Activated CD4-positive, alpha-beta T cell treated with anti-CD3 and anti-CD28 coated beads for 36 hours (primary cell): ENCODE measurements around the gene CHMP1A. TPM values are rescaled to one million over a fixed set of nuclear protein-coding genes. Genes with fewer than 3 reads are reported as not detected.

Source experiments
- ATAC-seq: fragments of 200-7000 bp; cut with Tn5 transposase; one replicate; pipeline ENCODE4 v1.10.0; 2021; ENCODE audit warnings: mild to moderate bottlenecking, moderate library complexity
- CTCF ChIA-PET: fragments of 350-600 bp; sonication (Branson Sonifier 250); formaldehyde crosslinking; loops from one replicate; lab custom pipeline; 2021; ENCODE audit warnings: antibody characterized with exemption; lab: Charles Lee
- POLR2A ChIA-PET: fragments of 350-600 bp; sonication (Branson Sonifier 250); formaldehyde crosslinking; loops from one replicate; lab custom pipeline; 2021; ENCODE audit warnings: antibody characterized with exemption, inconsistent platforms; lab: Charles Lee
- DNase-seq: peaks from one replicate; pipeline ENCODE4 v3.0.0-alpha.2; 2020
- H3K27ac Mint-ChIP-seq: one replicate; pipeline ENCODE4 v1.8.0; 2021; ENCODE audit warnings: mixed read lengths
- H3K27me3 Mint-ChIP-seq: one replicate; pipeline ENCODE4 v1.8.0; 2021; ENCODE audit warnings: mixed read lengths
- H3K36me3 Mint-ChIP-seq: one replicate; pipeline ENCODE4 v1.8.0; 2021; ENCODE audit warnings: low read depth, mixed read lengths
- H3K4me1 Mint-ChIP-seq: one replicate; pipeline ENCODE4 v1.8.0; 2021; ENCODE audit warnings: mixed read lengths
- H3K4me3 Mint-ChIP-seq: one replicate; pipeline ENCODE4 v1.8.0; 2021; ENCODE audit warnings: mild to moderate bottlenecking, moderate library complexity, mixed read lengths
- H3K9me3 Mint-ChIP-seq: one replicate; pipeline ENCODE4 v1.8.0; 2021; ENCODE audit warnings: low read depth, mixed read lengths
- intact Hi-C, 2 experiments: fragments of 100-400 bp; cut with DNase I in 1 of 2; cut with micrococcal nuclease in 1 of 2; formaldehyde crosslinking; loops; one replicate each; pipeline versions ENCODE4 v1.14.2 to v1.15.1; 2022 to 2024; cut with DNase I, micrococcal nuclease
- total RNA-seq, 2 experiments: library from RNA; stranded (reverse); gene quantifications; one replicate each; pipeline ENCODE4 v1.2.3, GENCODE V29; 2021

Gene CHMP1A
- total RNA-seq, 2 experiments from 2014 or later = 37.9 to 67.3 TPM

DNA sequence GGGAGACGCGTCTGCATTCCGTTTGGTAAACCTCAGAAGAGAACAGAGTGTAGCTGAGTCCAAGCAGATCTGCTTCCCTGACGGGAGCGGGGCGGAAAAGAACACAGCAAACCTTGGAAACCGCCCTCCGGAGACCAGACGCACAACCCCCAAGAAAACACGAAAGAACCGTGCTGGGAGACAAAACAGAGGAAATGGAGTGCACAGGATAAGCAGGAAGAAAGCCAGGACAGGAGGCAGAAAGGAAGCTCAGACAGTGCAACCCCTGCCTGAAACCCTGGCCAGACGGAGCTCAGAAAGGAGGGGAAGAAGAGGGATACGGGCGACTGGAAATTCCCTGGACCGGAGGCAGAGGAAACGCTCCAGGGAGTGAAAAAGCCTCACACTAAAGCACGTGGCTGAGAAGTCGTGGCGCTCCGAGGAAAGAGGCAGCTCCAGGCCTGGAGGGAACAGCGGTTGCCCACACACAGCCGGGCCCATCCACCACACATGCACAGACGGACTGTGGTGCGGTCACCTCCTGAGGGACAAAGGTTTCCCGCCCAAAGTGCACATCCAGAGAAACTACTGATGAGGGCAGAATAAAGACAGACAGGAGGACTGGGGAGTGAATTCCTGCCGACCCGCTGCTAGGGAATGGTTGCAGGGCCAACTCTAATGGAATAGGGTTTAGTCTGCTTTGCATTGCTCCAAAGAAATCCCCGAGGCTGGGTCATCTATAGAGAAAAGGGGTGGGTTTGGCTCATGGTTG is 33.8 kb downstream of the CHMP1A start:
- ATAC-seq = no peak
- intact Hi-C loops = no loop called here
- Mint-ChIP-seq H3K27me3 (peaks cover 4% of the 10 kb centered on the region), H3K4me3 (no peak overlapping the region), H3K36me3 (no peaks in the 10 kb centered on the region), H3K4me1 (no peaks in the 10 kb centered on the region), H3K27ac (no peak overlapping the region), H3K9me3 (no peaks in the 10 kb centered on the region)
- ChIA-PET CTCF (interaction anchor here (0.7 kb wide), 1 partner anchor 70 kb away, joined by 3 read pairs; no protein-coding TSS in a partner anchor), POLR2A (no interaction called here)
- no peak for DNase-seq

DNA sequence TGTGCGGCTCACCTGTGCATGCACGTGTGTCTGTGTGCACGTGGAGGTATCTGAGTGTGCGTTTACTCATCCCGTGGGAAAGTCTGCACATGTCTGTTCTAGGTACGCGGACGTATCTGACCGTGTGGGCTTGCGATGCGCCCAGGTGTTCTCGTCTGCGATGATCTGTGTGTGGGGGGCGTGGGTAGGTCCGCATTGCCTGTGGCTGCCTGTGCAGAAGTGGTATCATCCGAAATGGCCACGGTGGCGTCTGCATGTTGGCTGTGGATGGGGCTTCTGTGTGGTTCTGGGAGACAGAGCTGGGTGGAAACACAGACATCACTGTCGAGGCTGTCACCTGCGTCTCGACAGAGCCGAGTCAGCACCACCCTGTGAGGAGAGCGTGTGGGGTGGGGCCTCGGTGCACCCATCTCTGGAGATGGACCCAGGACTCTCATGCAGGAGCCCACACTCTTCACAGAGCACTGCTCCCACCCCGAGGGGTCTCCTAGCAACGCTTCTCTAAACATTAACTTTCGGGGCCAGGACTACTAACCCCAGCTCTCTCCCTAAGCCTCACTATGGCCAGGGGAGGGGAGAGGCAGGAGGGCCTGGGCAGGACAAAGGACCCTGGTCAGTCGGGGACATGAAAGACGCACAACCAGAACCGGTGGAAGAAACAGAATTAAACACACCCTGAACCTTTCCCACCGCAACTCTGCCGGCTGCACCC is 35.7 kb downstream of the CHMP1A start:
- H3K9me3 Mint-ChIP-seq = no peaks in the 10 kb centered on the region
- DNase-seq (no peak), ATAC-seq (no peak)
- no peaks in the 10 kb centered on the region for H3K36me3 Mint-ChIP-seq
- no peak overlapping the region for H3K4me3 Mint-ChIP-seq
- POLR2A ChIA-PET = no interaction called here
- H3K4me1 Mint-ChIP-seq = peaks cover 5% of the 10 kb centered on the region
- peaks cover 4% of the 10 kb centered on the region for H3K27me3 Mint-ChIP-seq
- intact Hi-C loops = no loop called here
- no peak overlapping the region for H3K27ac Mint-ChIP-seq
- CTCF ChIA-PET = no interaction called here

DNA sequence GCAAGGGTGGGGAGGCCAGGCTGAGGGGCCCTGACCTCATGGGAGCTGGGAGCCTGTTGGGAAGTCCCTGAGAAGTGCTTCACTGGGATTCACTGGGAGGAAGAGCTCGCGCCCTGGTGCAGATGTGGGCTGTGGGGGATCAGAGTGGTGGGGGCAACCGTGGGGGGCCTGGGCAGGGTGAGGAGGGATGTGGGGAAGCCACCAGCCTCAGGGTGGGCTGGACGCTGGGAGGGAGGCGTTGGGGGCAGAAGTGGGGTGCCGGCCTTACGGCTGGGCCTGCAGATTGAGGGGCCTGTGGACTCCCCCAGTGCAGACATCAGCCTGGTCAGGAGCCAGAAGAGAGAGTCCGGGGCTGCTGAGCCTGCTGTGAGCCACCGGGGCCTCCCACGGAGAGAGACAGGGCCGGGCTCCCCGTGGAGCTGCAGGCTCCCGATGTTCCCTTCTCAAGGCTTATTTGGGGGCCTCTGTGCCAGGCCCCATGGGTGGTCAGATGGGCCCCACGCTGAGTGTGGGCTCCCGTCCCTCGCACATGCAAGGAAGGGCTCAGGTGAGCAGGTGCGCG is 36.3 kb downstream of the CHMP1A start:
- intact Hi-C loops = no loop called here
- no peak for DNase-seq
- ChIA-PET CTCF (no interaction called here), POLR2A (no interaction called here)
- no peak overlapping the region for H3K4me3 Mint-ChIP-seq
- H3K4me1 Mint-ChIP-seq = peaks cover 11% of the 10 kb centered on the region
- no peak overlapping the region for H3K27ac Mint-ChIP-seq
- H3K36me3 Mint-ChIP-seq = no peaks in the 10 kb centered on the region
- no peaks in the 10 kb centered on the region for H3K9me3 Mint-ChIP-seq
- ATAC-seq = no peak
- peaks cover 4% of the 10 kb centered on the region for H3K27me3 Mint-ChIP-seq

DNA sequence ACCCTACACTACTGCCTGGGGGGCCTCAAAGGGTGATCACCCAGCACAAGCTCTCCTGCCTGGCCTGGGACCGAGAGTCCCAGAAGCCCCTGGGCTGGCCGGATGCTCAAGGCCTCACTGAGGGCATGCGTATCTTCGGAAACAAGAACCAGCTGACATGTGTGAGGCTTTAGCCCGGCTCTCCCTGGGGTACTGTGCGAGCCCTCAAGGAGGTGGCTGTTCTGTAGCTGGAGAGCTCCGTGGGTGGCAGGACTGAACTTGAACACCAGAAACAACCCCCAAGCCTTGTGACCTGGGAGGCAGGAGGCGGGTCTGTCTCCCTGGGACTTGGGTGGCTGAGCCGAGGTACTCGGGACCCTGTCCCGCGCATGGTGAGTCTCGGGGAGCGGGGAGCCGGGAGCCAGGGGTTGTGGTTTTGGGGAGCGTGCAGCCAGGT is 37.1 kb downstream of the CHMP1A start:
- no peak overlapping the region for H3K27ac Mint-ChIP-seq
- ChIA-PET CTCF (no interaction called here), POLR2A (no interaction called here)
- H3K4me3 Mint-ChIP-seq = no peak overlapping the region
- H3K36me3 Mint-ChIP-seq = no peaks in the 10 kb centered on the region
- ATAC-seq (no peak), DNase-seq (no peak)
- peaks cover 13% of the 10 kb centered on the region for H3K4me1 Mint-ChIP-seq
- intact Hi-C loops = no loop called here
- no peaks in the 10 kb centered on the region for H3K9me3 Mint-ChIP-seq
- H3K27me3 Mint-ChIP-seq = peaks cover 4% of the 10 kb centered on the region

DNA sequence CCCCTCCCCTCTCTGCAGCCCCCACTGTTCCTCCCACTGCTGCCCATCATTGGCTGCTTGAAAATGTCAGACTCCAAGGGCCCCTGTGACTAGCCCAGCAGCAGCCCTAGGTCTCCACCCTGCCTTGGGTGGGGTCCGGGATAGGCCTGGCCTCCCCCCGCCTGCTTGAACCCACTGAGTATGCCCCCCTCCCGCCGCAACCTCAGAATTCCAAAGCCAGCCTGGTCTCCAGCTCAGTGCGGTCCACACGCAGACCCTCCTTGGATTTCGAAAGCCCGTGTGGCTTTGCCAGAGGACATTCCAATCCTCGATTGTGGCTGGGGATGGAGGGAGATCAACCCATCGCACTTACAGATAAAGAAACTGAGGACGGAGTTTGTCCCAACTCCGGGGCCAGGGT is 37.7 kb downstream of the CHMP1A start:
- H3K27me3 Mint-ChIP-seq = peaks cover 3% of the 10 kb centered on the region
- no peak overlapping the region for H3K4me3 Mint-ChIP-seq
- CTCF ChIA-PET = no interaction called here
- intact Hi-C loops = no loop called here
- H3K9me3 Mint-ChIP-seq = no peaks in the 10 kb centered on the region
- no peaks in the 10 kb centered on the region for H3K36me3 Mint-ChIP-seq
- ATAC-seq = no peak
- POLR2A ChIA-PET = no interaction called here
- H3K27ac Mint-ChIP-seq = no peak overlapping the region
- peaks cover 13% of the 10 kb centered on the region for H3K4me1 Mint-ChIP-seq
- no peak for DNase-seq

DNA sequence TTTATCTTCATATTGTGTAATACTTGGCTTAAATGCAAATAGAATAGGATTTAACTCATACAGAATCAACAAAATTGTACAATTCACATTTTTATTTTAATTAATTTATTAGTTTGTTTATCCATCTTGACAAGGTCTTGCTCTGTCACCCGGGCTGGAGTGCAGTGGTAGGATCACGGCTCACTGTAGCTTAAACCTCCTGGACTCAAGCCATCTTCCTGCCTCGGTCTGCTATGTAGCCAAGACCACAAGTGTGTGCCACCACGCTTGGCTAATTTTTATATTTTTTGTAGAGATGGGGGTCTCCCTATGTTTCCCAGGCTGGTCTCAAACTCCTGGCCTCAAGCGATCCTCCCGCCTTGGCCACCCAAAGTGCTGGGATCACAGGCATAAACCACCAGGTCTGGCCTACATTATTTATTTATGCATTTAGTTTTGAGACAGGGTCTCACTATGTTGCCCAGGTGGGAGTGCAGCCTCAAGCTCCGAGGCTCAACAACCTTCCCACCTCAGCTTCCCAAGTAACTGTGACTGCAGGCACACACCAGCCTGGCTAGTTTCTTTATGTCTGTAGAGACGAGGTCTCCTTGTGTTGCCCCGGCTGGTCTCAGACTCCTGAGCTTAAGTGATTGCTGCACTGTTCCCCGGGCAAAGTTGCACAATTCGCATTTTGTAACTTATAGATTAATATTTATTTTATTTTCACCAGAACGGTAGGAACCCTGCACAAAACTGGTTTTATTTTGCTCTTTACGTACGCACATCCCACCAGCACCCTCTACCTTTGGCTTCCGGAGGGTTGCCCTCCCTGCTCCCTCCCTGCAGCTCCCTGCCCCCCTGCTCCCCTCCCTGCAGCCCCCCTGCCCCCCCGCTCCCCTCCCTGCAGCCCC is 39.2 kb downstream of the CHMP1A start:
- ChIA-PET CTCF (interaction anchor here (0.6 to 0.8 kb wide), 3 partner anchors 105 to 915 kb away, joined by 3 to 4 read pairs (median 3); partner anchors contain the start of gene FANCA), POLR2A (interaction anchor here (0.6 kb wide), 1 partner anchor 139 kb away, joined by 3 read pairs; no protein-coding TSS in a partner anchor)
- H3K36me3 Mint-ChIP-seq = no peaks in the 10 kb centered on the region
- ATAC-seq (no peak), DNase-seq (no peak)
- H3K27me3 Mint-ChIP-seq = no peaks in the 10 kb centered on the region
- intact Hi-C loops = no loop called here
- no peak overlapping the region for H3K4me3 Mint-ChIP-seq
- H3K9me3 Mint-ChIP-seq = no peaks in the 10 kb centered on the region
- H3K4me1 Mint-ChIP-seq = peaks cover 13% of the 10 kb centered on the region
- no peak overlapping the region for H3K27ac Mint-ChIP-seq

DNA sequence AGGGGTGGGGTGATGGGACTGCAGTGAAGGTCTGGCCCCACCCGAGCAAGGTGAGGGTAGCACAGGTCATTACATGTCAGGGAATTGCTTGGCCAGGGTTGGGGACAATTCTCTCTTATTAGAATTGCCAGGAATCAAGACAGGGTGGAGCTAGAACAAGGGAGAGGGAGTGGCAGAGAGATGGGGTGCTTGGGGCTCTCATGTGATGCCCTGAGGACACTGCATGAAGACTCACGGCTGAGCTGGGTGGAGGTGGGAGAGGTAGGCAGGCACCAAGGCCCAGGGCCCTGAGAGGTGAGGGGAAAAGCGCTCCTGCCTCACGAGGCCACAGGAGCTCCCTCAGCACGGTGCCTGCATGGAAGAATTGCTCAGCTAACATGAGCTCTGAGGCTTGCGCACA is 40.5 kb downstream of the CHMP1A start:
- H3K27ac Mint-ChIP-seq = no peak overlapping the region
- CTCF ChIA-PET = interaction anchor here (0.8 kb wide), 1 partner anchor 17 kb away, joined by 3 read pairs; no protein-coding TSS in a partner anchor

DNA sequence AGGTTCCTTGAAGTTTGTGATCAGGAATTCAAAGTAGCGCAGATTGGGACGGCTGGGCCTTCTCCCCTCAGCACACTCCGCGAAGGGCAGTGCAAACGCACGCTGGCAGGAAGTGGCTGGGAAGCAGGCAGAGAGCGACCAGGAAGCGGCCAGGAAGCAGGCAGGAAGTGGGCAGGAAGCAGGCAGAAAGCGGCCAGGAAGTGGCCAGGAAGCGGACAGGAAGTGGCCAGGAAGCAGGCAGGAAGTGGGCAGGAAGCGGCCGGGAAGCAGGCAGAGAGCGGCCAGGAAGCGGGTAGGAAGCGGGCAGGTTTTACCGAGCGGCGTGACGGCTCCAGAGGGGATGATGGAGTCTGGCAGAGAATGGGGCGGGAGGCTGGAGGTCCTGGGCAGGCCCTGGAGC is 40.9 kb downstream of the CHMP1A start:
- Mint-ChIP-seq H3K4me1 (peaks cover 13% of the 10 kb centered on the region), H3K36me3 (no peaks in the 10 kb centered on the region), H3K4me3 (no peak overlapping the region), H3K27ac (no peak overlapping the region), H3K9me3 (no peaks in the 10 kb centered on the region), H3K27me3 (no peaks in the 10 kb centered on the region)
- CTCF ChIA-PET = interaction anchor here (0.8 kb wide), 1 partner anchor 17 kb away, joined by 3 read pairs; no protein-coding TSS in a partner anchor
- intact Hi-C loops = no loop called here
- peak; percentile 32 for ATAC-seq
- POLR2A ChIA-PET = no interaction called here
- peak; percentile 34 for DNase-seq

More for the DNA sequence above, 40.5 kb downstream of the CHMP1A start:
- H3K36me3 Mint-ChIP-seq = no peaks in the 10 kb centered on the region
- no peaks in the 10 kb centered on the region for H3K9me3 Mint-ChIP-seq
- no peak overlapping the region for H3K4me3 Mint-ChIP-seq
- peaks cover 13% of the 10 kb centered on the region for H3K4me1 Mint-ChIP-seq
- intact Hi-C loops = no loop called here
- ATAC-seq (peak; percentile 29), DNase-seq (no peak)
- POLR2A ChIA-PET = no interaction called here
- no peaks in the 10 kb centered on the region for H3K27me3 Mint-ChIP-seq

DNA sequence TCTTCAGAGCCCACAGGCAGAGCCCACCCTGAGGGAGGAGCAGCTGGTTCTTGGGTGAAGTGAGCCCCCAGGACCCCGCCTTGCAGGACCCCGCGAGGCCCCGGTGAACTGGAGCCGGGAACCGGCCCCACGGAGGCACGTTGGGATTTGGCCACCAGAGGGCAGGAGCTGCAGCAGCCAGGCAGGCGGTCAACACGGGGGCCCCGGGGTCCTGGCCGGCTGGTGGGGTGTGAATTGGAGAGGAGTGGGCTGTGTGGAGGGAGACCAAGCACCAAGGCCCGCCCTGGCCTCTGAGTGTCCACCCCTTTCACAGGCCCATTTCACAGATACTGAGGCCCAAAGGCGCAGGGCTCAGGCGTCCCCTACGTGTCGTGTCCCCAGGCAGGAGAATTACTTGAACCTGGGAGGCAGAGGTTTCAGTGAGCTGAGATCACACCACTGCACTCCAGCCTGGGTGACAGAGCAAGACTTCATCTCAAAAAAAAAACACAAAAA is 41.9 kb downstream of the CHMP1A start:
- intact Hi-C loops = no loop called here
- no peaks in the 10 kb centered on the region for H3K9me3 Mint-ChIP-seq
- DNase-seq (peak; percentile 55), ATAC-seq (peak; percentile 27)
- ChIA-PET CTCF (interaction anchor here (0.6 to 1.8 kb wide), 9 partner anchors 10 to 1642 kb away, joined by 3 to 7 read pairs (median 3); no protein-coding TSS in a partner anchor), POLR2A (no interaction called here)
- H3K36me3 Mint-ChIP-seq = no peaks in the 10 kb centered on the region
- no peak overlapping the region for H3K27ac Mint-ChIP-seq
- H3K4me1 Mint-ChIP-seq = peaks cover 13% of the 10 kb centered on the region
- H3K4me3 Mint-ChIP-seq = no peak overlapping the region
- no peaks in the 10 kb centered on the region for H3K27me3 Mint-ChIP-seq

DNA sequence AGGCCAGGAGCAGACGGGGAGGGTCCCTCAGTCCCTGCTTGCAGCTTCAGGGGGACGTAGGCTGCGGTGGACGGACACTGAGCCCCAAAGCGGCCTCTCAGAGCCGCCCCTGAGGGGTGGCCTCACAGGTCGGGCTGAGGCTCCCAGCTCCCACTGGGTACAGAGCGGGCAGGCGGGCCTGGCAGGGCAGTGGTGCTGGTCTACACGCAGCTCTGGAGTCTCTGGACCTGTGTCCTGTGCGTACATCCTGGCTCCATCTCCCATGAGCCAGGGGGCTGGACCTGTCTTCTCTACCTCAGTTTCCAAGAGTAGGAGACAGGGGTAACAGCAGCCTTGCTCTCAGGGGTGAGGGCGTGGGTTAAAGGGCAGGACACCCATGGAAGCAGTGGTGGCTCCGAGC is 42.3 kb downstream of the CHMP1A start:
- ChIA-PET CTCF (interaction anchor here (1.0 to 1.8 kb wide), 8 partner anchors 9 to 245 kb away, joined by 3 to 7 read pairs (median 4); no protein-coding TSS in a partner anchor), POLR2A (no interaction called here)
- H3K27ac Mint-ChIP-seq = no peak overlapping the region
- DNase-seq = no peak
- intact Hi-C loops = no loop called here
- no peaks in the 10 kb centered on the region for H3K36me3 Mint-ChIP-seq
- peaks cover 13% of the 10 kb centered on the region for H3K4me1 Mint-ChIP-seq
- H3K4me3 Mint-ChIP-seq = no peak overlapping the region
- ATAC-seq = no peak
- H3K9me3 Mint-ChIP-seq = no peaks in the 10 kb centered on the region
- no peaks in the 10 kb centered on the region for H3K27me3 Mint-ChIP-seq
